Osteoblast (primary cell): ENCODE data around the gene HYCC2. TPM values are rescaled to one million over a fixed set of nuclear protein-coding genes. Genes with fewer than 3 reads are reported as not detected.

Experiments
- DNase-seq: peaks from one replicate; pipeline ENCODE4 v3.0.0; 2011; ENCODE audit warnings: low spot score, mixed read lengths; ENCODE audit not compliant: insufficient read length; ENCODE audit errors: missing footprints
- H2AFZ ChIP-seq: 2 replicates; pipeline ENCODE4 v1.6.0; 2011; ENCODE audit warnings: mild to moderate bottlenecking, low read length
- H3K27ac ChIP-seq: 2 replicates; pipeline ENCODE4 v1.5.1; 2011; ENCODE audit warnings: mild to moderate bottlenecking, low read depth, low read length, moderate library complexity
- H3K27me3 ChIP-seq: 2 replicates; pipeline ENCODE4 v1.6.0; 2012; ENCODE audit warnings: mild to moderate bottlenecking, control low read depth, inconsistent platforms, low read length, moderate library complexity; ENCODE audit not compliant: insufficient read depth
- H3K36me3 ChIP-seq: 2 replicates; pipeline ENCODE4 v1.5.1; 2011; ENCODE audit warnings: mild to moderate bottlenecking, low read length, control low read depth, moderate library complexity; ENCODE audit not compliant: insufficient read depth
- H3K4me1 ChIP-seq: 2 replicates; pipeline ENCODE4 v1.5.1; 2011; ENCODE audit warnings: mild to moderate bottlenecking, low read length, control low read depth, moderate library complexity; ENCODE audit not compliant: insufficient read depth
- H3K4me2 ChIP-seq: 2 replicates; pipeline ENCODE4 v1.6.0; 2011; ENCODE audit warnings: mild to moderate bottlenecking, low read length; ENCODE audit not compliant: insufficient read depth
- H3K4me3 ChIP-seq: fragments of 200-600 bp; sonication (generic); 3 replicates; pipeline ENCODE4 v1.5.1; 2012; ENCODE audit warnings: mild to moderate bottlenecking, low read length, inconsistent platforms; ENCODE audit not compliant: insufficient read depth
- H3K79me2 ChIP-seq: 2 replicates; pipeline ENCODE4 v1.6.0; 2012; ENCODE audit warnings: mild to moderate bottlenecking, low read length, control low read depth, inconsistent platforms; ENCODE audit not compliant: insufficient read depth
- H3K9me3 ChIP-seq: 2 replicates; pipeline ENCODE4 v1.5.1; 2011; ENCODE audit warnings: low read depth, low read length, control low read depth
- H4K20me1 ChIP-seq: 2 replicates; pipeline ENCODE4 v1.6.0; 2012; ENCODE audit warnings: mild to moderate bottlenecking, low read length, control low read depth; ENCODE audit not compliant: insufficient read depth
- total RNA-seq: library from RNA; depleted of rRNA; stranded (reverse); fragments of >200 nt; gene quantifications from 2 replicates; pipeline ENCODE4 v1.2.3, GENCODE V29; 2012
- TF ChIP-seq, protein P1 (sequence below): IDR thresholded peaks from 2 replicates; pipeline ENCODE4 v1.5.1; 2011; ENCODE audit warnings: mild to moderate bottlenecking, low read depth, low read length, moderate library complexity; ENCODE audit errors: extremely low read depth

The HYCC2 gene
- total RNA-seq, 1 donor: 11.6 TPM

DNA sequence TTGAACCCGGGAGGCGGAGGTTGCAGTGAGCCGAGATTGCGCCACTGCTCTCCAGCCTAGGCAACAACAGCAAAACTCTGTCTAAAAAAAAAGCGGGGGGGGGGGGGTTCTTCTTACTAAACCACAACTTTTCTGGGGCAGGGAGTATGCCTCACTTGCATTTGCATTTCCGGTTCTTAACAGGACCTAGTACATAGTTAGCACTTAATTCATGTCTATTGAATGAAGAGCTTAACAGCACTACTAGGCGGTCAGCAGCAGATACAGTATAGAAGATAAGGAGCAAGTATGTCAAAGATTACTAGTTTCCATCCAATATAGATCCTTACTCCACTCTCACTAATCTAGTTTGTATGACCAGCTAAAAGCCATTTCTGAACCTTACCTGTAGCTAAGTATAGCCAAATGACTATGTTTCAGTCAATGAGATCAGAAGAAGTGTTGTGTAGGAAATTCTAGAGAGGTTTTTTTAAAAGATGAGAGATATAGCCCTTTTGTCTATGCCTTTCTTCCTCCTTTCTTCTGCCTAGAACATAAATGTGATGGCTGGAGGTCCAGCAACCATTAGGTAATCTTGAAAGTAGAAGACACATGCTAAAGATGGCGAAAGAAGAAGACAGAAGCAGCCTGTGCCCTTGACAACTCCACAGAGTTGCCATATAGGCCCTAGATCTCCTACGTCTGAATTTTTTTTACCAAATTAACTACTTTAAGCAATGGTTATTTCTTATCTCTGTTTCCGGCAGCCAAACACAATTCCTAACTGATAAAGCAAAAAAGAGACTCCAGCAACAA lies 11.3 kb downstream of the HYCC2 start:
- Histone ChIP-seq H4K20me1 (peaks cover 16% of the 10 kb centered on the region), H2AFZ (no peak overlapping the region), H3K27ac (no peak overlapping the region), H3K4me1 (peaks cover 17% of the 10 kb centered on the region), H3K4me3 (no peak overlapping the region), H3K36me3 (peaks cover 5% of the 10 kb centered on the region), H3K4me2 (no peak overlapping the region), H3K9me3 (no peaks in the 10 kb centered on the region), H3K27me3 (no peaks in the 10 kb centered on the region), H3K79me2 (peaks cover 82% of the 10 kb centered on the region)
- DNase-seq: no peak
- TF ChIP-seq, protein P1, sequence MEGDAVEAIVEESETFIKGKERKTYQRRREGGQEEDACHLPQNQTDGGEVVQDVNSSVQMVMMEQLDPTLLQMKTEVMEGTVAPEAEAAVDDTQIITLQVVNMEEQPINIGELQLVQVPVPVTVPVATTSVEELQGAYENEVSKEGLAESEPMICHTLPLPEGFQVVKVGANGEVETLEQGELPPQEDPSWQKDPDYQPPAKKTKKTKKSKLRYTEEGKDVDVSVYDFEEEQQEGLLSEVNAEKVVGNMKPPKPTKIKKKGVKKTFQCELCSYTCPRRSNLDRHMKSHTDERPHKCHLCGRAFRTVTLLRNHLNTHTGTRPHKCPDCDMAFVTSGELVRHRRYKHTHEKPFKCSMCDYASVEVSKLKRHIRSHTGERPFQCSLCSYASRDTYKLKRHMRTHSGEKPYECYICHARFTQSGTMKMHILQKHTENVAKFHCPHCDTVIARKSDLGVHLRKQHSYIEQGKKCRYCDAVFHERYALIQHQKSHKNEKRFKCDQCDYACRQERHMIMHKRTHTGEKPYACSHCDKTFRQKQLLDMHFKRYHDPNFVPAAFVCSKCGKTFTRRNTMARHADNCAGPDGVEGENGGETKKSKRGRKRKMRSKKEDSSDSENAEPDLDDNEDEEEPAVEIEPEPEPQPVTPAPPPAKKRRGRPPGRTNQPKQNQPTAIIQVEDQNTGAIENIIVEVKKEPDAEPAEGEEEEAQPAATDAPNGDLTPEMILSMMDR: no peak

DNA sequence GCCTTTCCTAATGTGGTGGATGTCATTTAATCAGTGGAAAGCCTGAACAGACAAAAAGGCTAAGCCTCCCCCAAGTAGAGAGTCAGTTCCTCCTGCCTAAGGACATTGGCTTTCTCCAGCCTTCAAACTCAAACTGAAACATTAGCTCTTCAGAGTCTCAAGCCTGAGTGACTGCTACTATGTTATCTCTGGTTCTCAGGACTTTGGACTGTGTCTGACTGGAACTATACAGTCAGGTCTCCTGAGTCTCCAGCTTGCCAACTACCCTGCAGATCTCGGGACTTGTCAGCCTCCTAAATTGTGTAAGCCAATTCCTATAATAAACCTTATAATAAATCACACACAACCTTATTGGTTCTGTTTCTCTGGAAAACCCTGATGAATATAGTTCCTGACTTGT lies 12.6 kb downstream of the HYCC2 start:
- Histone ChIP-seq H3K27me3 (no peaks in the 10 kb centered on the region), H3K9me3 (no peaks in the 10 kb centered on the region), H3K4me1 (peaks cover 17% of the 10 kb centered on the region), H3K27ac (no peak overlapping the region), H3K4me3 (no peak overlapping the region), H4K20me1 (peaks cover 19% of the 10 kb centered on the region), H3K79me2 (peaks cover 89% of the 10 kb centered on the region), H3K36me3 (peaks cover 5% of the 10 kb centered on the region), H2AFZ (no peak overlapping the region), H3K4me2 (no peak overlapping the region)
- DNase-seq: no peak
- TF ChIP-seq, protein P1: no peak

DNA sequence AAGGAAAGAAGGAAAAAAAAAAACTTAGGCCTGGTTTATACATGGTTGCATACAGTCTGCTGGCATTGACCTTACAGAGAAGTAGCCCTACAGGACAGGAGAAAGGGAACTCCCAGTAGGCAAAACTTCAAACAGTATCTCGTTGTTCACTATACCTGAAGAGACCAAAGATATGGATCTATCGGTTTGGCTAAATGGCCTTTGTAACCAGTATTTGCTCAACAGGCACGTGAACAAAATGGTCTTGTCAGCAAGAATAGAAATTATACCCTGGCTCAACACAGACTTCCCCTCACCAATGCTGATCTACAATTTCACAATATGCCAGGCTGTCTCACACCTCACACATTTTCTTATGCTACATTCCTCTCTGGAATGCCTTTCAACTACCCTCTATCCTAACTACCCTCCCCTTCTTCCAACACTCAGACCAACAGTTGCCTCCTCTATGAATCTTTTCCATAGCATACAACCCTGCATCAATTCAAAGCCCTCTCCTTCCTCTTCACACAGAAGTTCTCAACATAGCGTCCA lies 13.7 kb downstream of the HYCC2 start:
- peak overlapping the region; percentile 44 for H3K4me2 ChIP-seq
- peak overlapping the region; percentile 68 for H3K27ac ChIP-seq
- no peaks in the 10 kb centered on the region for H3K9me3 ChIP-seq
- peaks cover 17% of the 10 kb centered on the region for H3K4me1 ChIP-seq
- no peak overlapping the region for H2AFZ ChIP-seq
- H3K4me3 ChIP-seq: no peak overlapping the region
- H3K36me3 ChIP-seq: peaks cover 5% of the 10 kb centered on the region
- TF ChIP-seq, protein P1: no peak
- peaks cover 88% of the 10 kb centered on the region for H3K79me2 ChIP-seq
- no peak for DNase-seq
- H3K27me3 ChIP-seq: no peaks in the 10 kb centered on the region
- H4K20me1 ChIP-seq: peaks cover 19% of the 10 kb centered on the region

DNA sequence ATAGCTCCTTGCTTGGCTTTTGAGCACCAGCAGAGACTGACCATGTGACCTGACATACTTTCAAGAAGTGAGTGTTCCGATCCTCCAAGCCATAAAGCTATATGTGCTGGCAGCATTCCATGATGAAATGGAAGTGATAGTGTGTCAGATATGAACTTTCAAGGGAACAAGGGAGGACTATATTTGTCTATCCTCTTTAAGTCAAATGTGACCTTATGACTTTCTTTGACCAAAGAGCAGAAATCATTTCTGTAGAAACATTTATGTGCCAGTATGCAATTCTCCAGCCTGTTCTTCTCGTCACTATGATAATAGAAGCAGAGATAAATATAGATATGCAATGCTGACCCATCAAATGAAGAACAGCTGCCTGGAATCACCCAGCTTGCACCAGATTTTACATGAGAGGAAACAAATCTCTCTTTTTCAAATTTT lies 14.4 kb downstream of the HYCC2 start:
- Histone ChIP-seq H3K4me2 (peak overlapping the region; percentile 44), H3K4me3 (no peak overlapping the region), H3K79me2 (peaks cover 90% of the 10 kb centered on the region), H3K36me3 (peaks cover 5% of the 10 kb centered on the region), H3K27ac (peak overlapping the region; percentile 68), H3K9me3 (no peaks in the 10 kb centered on the region), H3K4me1 (peaks cover 17% of the 10 kb centered on the region), H2AFZ (no peak overlapping the region), H3K27me3 (no peaks in the 10 kb centered on the region), H4K20me1 (peaks cover 19% of the 10 kb centered on the region)
- TF ChIP-seq, protein P1: no peak
- peak; percentile 57 for DNase-seq
